GM23338 (cell line): ENCODE results near the gene GLDC. TPM values are rescaled to one million over a fixed set of nuclear protein-coding genes. Genes with fewer than 3 reads are reported as not detected.

Experiments used
- ATAC-seq: fragments of 200-7000 bp; cut with Tn5 transposase; 3 replicates; pipeline ENCODE4 v1.9.1; 2020
- DNase-seq: peaks from one replicate; pipeline ENCODE4 v3.0.0-alpha.2; 2015; ENCODE audit warnings: low spot score
- H2AFZ ChIP-seq: fragments of 200-600 bp; sonication (generic); 2 replicates; pipeline ENCODE4 v1.8.0; 2016; ENCODE audit warnings: antibody characterized with exemption, mild to moderate bottlenecking, moderate library complexity
- H3F3A ChIP-seq: fragments of 200-600 bp; sonication (generic); replicated peaks from 2 replicates; pipeline ENCODE4 v1.8.0; 2017; ENCODE audit warnings: antibody characterized with exemption, mixed run types, low read depth
- H3K27ac ChIP-seq: fragments of 200-600 bp; sonication (generic); 2 replicates; pipeline ENCODE4 v1.6.1; 2016; ENCODE audit warnings: low read depth
- H3K27me3 ChIP-seq: fragments of 200-600 bp; sonication (generic); 2 replicates; pipeline ENCODE4 v1.8.0; 2016; ENCODE audit warnings: mild to moderate bottlenecking, mixed run types, moderate library complexity; ENCODE audit not compliant: insufficient read depth
- H3K36me3 ChIP-seq: fragments of 200-600 bp; sonication (generic); 2 replicates; pipeline ENCODE4 v1.8.0; 2016; ENCODE audit warnings: mild to moderate bottlenecking; ENCODE audit not compliant: insufficient read depth
- H3K4me1 ChIP-seq: fragments of 200-600 bp; sonication (generic); 2 replicates; pipeline ENCODE4 v1.8.0; 2016; ENCODE audit warnings: mild to moderate bottlenecking, moderate library complexity; ENCODE audit not compliant: insufficient read depth
- H3K4me2 ChIP-seq: fragments of 200-600 bp; sonication (generic); 2 replicates; pipeline ENCODE4 v1.7.1; 2017; ENCODE audit warnings: mixed run types
- H3K4me3 ChIP-seq: fragments of 200-600 bp; sonication (generic); 2 replicates; pipeline ENCODE4 v1.6.1; 2016; ENCODE audit warnings: mixed run types
- H3K79me2 ChIP-seq: fragments of 200-600 bp; sonication (generic); replicated peaks from 2 replicates; pipeline ENCODE4 v1.8.0; 2017; ENCODE audit warnings: mild to moderate bottlenecking; ENCODE audit not compliant: insufficient read depth
- H3K9me2 ChIP-seq: fragments of 200-600 bp; sonication (generic); 2 replicates; pipeline ENCODE4 v1.8.0; 2017; ENCODE audit not compliant: insufficient read depth
- H4K20me1 ChIP-seq: fragments of 200-600 bp; sonication (generic); replicated peaks from 2 replicates; pipeline ENCODE4 v1.8.0; 2017; ENCODE audit warnings: mild to moderate bottlenecking; ENCODE audit not compliant: insufficient read depth
- H3K27ac Mint-ChIP-seq: 2 replicates; pipeline ENCODE4 v1.8.0; 2020; ENCODE audit warnings: inconsistent platforms, mild to moderate bottlenecking, moderate library complexity, mixed read lengths
- H3K27me3 Mint-ChIP-seq: 3 replicates; pipeline ENCODE4 v1.8.0; 2022; ENCODE audit warnings: low read depth, mild to moderate bottlenecking, moderate library complexity, mixed read lengths, inconsistent platforms; ENCODE audit not compliant: insufficient read depth, poor library complexity
- H3K36me3 Mint-ChIP-seq: 3 replicates; pipeline ENCODE4 v1.8.0; 2021; ENCODE audit warnings: low read depth, mild to moderate bottlenecking, inconsistent platforms, moderate library complexity, mixed read lengths
- H3K4me1 Mint-ChIP-seq: 3 replicates; pipeline ENCODE4 v1.8.0; 2020; ENCODE audit warnings: mild to moderate bottlenecking, inconsistent platforms, mixed read lengths
- H3K4me3 Mint-ChIP-seq: 3 replicates; pipeline ENCODE4 v1.8.0; 2021; ENCODE audit warnings: moderate library complexity, mild to moderate bottlenecking, inconsistent platforms, mixed read lengths
- H3K9me3 Mint-ChIP-seq: 3 replicates; pipeline ENCODE4 v1.8.0; 2020; ENCODE audit warnings: moderate library complexity, mild to moderate bottlenecking, inconsistent platforms, mixed read lengths
- CREB1 ChIP-seq: fragments of 250-450 bp; sonication (Bioruptor Pico); IDR thresholded peaks from 2 replicates; pipeline ENCODE4 v1.5.0; 2020; ENCODE audit warnings: low read depth, mild to moderate bottlenecking, moderate library complexity
- EZH2 ChIP-seq: fragments of 200-600 bp; sonication (generic); IDR thresholded peaks from one replicate; pipeline ENCODE4 v1.8.0; 2017; ENCODE audit warnings: antibody characterized with exemption, mild to moderate bottlenecking, low read depth; ENCODE audit not compliant: unreplicated experiment
- EZH2phosphoT487 ChIP-seq: fragments of 200-600 bp; sonication (generic); IDR thresholded peaks from one replicate; pipeline ENCODE4 v1.8.1; 2018; ENCODE audit warnings: antibody characterized with exemption; ENCODE audit not compliant: unreplicated experiment
- JUNB ChIP-seq: IDR thresholded peaks from one replicate; pipeline ENCODE4 v1.6.1; 2016; ENCODE audit warnings: antibody characterized with exemption; ENCODE audit not compliant: unreplicated experiment
- NANOG ChIP-seq: IDR thresholded peaks from 2 replicates; pipeline ENCODE4 v1.6.1; 2016; ENCODE audit warnings: antibody characterized with exemption, borderline replicate concordance
- POLR2AphosphoS5 ChIP-seq: IDR thresholded peaks from 2 replicates; pipeline ENCODE4 v1.6.1; 2016; ENCODE audit warnings: antibody characterized with exemption, low read depth
- REST ChIP-seq: IDR thresholded peaks from one replicate; pipeline ENCODE4 v1.6.1; 2018; ENCODE audit warnings: antibody characterized with exemption; ENCODE audit not compliant: unreplicated experiment
- STAT1 ChIP-seq: IDR thresholded peaks from one replicate; pipeline ENCODE4 v1.6.1; 2016; ENCODE audit warnings: antibody characterized with exemption; ENCODE audit not compliant: unreplicated experiment
- ZNF114 ChIP-seq: fragments of 250-450 bp; sonication (Bioruptor Pico); IDR thresholded peaks from 2 replicates; pipeline ENCODE4 v1.5.0; 2020; ENCODE audit warnings: mild to moderate bottlenecking, moderate library complexity
- ZNF331 ChIP-seq: fragments of 250-450 bp; sonication (Bioruptor Pico); IDR thresholded peaks from 2 replicates; pipeline ENCODE4 v1.5.0; 2020; ENCODE audit warnings: low read depth, mild to moderate bottlenecking, moderate library complexity
- ZNF462 ChIP-seq: fragments of 250-450 bp; sonication (Bioruptor Pico); IDR thresholded peaks from 2 replicates; pipeline ENCODE4 v1.5.0; 2020; ENCODE audit warnings: mild to moderate bottlenecking, moderate library complexity
- polyA plus RNA-seq: library from polyadenylated mRNA; unstranded; fragments of >200 nt; fragmentation: Nextera tagmentation; extraction: Ambion mirVana; gene quantifications from 2 replicates; pipeline ENCODE4 v1.2.1, GENCODE V29; 2016
- total RNA-seq: library from RNA; depleted of rRNA; stranded (reverse); fragments of >200 nt; shearing (Covaris generic); gene quantifications from 2 replicates; pipeline ENCODE4 v1.2.3, GENCODE V29; 2014
- TF ChIP-seq, protein P1 (sequence below): IDR thresholded peaks from 2 replicates; pipeline ENCODE4 v1.6.1; 2016; ENCODE audit warnings: antibody characterized with exemption
- TF ChIP-seq, protein P2 (sequence below), 2 experiments: fragments of 200-600 bp in 1 of 2; sonication (generic) in 1 of 2; conservative IDR thresholded peaks; 2 replicates each; pipeline versions ENCODE4 v1.5.1 to v1.6.1; 2016 to 2017; ENCODE audit warnings: antibody characterized with exemption in 2 of 2, low read depth in 2 of 2, mild to moderate bottlenecking in 2 of 2, moderate library complexity in 1 of 2

GLDC gene
- total and polyA plus RNA-seq, 2 experiments from 2014 or later = 63.5 to 139 TPM

DNA sequence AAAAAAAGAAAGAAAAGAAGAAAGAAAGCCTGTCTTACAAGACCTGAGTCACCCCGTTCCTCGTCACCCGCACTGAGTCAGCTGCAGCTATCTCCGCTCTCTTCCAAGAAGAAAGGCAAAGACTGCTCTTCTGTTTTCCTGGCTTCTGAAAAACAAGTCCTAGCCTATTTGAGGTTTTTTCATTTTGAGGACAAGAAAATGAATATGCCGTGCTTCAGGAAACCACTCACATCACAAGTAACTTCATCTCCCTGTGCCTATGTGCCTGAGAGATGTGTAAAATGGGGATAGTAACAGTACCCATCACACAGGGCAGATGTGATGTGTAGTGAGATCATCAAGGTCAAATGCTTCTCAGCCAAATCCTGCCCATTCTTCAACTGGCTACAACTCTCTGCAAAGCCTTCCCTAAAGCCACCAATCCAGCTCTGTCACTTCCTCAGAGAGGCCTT, 78.4 kb downstream of the GLDC start:
- Mint-ChIP-seq H3K4me1 (no peaks in the 10 kb centered on the region), H3K9me3 (no peaks in the 10 kb centered on the region; the same call in 1 of the 3 replicates), H3K36me3 (peaks cover 26% of the 10 kb centered on the region; the same call in 2 of the 3 replicates), H3K27me3 (no peaks in the 10 kb centered on the region), H3K4me3 (no peak overlapping the region), H3K27ac (no peak overlapping the region)
- TF ChIP-seq STAT1 = no peak
- TF ChIP-seq POLR2AphosphoS5 = no peak
- TF ChIP-seq EZH2 = no peak
- no peak for TF ChIP-seq ZNF114 (CRISPR knock-in tag)
- no peak for TF ChIP-seq NANOG
- TF ChIP-seq, protein P1, sequence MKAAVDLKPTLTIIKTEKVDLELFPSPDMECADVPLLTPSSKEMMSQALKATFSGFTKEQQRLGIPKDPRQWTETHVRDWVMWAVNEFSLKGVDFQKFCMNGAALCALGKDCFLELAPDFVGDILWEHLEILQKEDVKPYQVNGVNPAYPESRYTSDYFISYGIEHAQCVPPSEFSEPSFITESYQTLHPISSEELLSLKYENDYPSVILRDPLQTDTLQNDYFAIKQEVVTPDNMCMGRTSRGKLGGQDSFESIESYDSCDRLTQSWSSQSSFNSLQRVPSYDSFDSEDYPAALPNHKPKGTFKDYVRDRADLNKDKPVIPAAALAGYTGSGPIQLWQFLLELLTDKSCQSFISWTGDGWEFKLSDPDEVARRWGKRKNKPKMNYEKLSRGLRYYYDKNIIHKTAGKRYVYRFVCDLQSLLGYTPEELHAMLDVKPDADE = no peak
- TF ChIP-seq EZH2phosphoT487 = no peak
- no peak for TF ChIP-seq ZNF331
- TF ChIP-seq, protein P2, sequence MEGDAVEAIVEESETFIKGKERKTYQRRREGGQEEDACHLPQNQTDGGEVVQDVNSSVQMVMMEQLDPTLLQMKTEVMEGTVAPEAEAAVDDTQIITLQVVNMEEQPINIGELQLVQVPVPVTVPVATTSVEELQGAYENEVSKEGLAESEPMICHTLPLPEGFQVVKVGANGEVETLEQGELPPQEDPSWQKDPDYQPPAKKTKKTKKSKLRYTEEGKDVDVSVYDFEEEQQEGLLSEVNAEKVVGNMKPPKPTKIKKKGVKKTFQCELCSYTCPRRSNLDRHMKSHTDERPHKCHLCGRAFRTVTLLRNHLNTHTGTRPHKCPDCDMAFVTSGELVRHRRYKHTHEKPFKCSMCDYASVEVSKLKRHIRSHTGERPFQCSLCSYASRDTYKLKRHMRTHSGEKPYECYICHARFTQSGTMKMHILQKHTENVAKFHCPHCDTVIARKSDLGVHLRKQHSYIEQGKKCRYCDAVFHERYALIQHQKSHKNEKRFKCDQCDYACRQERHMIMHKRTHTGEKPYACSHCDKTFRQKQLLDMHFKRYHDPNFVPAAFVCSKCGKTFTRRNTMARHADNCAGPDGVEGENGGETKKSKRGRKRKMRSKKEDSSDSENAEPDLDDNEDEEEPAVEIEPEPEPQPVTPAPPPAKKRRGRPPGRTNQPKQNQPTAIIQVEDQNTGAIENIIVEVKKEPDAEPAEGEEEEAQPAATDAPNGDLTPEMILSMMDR (conservative IDR thresholded peaks at IDR 0.05; ENCODE audit: low read depth in 2 of 2) = no peak
- TF ChIP-seq JUNB = no peak
- TF ChIP-seq CREB1 (CRISPR knock-in tag) = no peak
- TF ChIP-seq ZNF462 = no peak
- TF ChIP-seq REST = no peak
- H3F3A ChIP-seq = no peaks in the 10 kb centered on the region
- no peak for DNase-seq
- H2AFZ ChIP-seq = no peak overlapping the region
- no peak overlapping the region for H3K4me3 ChIP-seq
- H3K4me1 ChIP-seq = no peaks in the 10 kb centered on the region
- no peaks in the 10 kb centered on the region for H4K20me1 ChIP-seq
- no peak for ATAC-seq
- H3K9me2 ChIP-seq = no peaks in the 10 kb centered on the region
- no peaks in the 10 kb centered on the region for H3K79me2 ChIP-seq
- no peaks in the 10 kb centered on the region for H3K27me3 ChIP-seq
- no peak overlapping the region for H3K4me2 ChIP-seq
- peaks cover 10% of the 10 kb centered on the region for H3K36me3 ChIP-seq
- H3K27ac ChIP-seq = peak overlapping the region; percentile 45; the same call in 1 of the 2 replicates
